OCI-LY7 (cell line): ENCODE data around the gene HRH2. TPM values are rescaled to one million over a fixed set of nuclear protein-coding genes. Genes with fewer than 3 reads are reported as not detected.

Experiments used
- BruUV-seq: library from RNA; stranded (reverse); fragments of 400-500 nt; replicated peaks from 2 replicates; lab custom pipeline; 2021; lab: Mats Ljungman, UMichigan
- CTCF ChIA-PET: fragments of 300-600 bp; sonication (Branson Sonifier 250); formaldehyde crosslinking; loops from one replicate; lab custom pipeline; 2022; ENCODE audit warnings: antibody characterized with exemption; ENCODE audit not compliant: unreplicated experiment; lab: Charles Lee
- POLR2A ChIA-PET: fragments of 300-600 bp; sonication (Branson Sonifier 250); formaldehyde crosslinking; loops from one replicate; lab custom pipeline; 2022; ENCODE audit warnings: antibody characterized with exemption; lab: Charles Lee
- DNase-seq: peaks from one replicate; pipeline ENCODE4 v3.0.0-alpha.2; 2015; ENCODE audit warnings: low spot score
- H2AFZ ChIP-seq: fragments of 200-600 bp; sonication (generic), shearing (Covaris generic); 2 replicates; pipeline ENCODE4 v1.6.1; 2014; ENCODE audit warnings: mild to moderate bottlenecking, antibody characterized with exemption, low read length, moderate library complexity
- H3K27ac ChIP-seq: fragments of 200-600 bp; sonication (generic); 2 replicates; pipeline ENCODE4 v1.5.1; 2014; ENCODE audit warnings: mixed run types, low read depth, mild to moderate bottlenecking, moderate library complexity, low read length, inconsistent platforms; ENCODE audit not compliant: poor library complexity, severe bottlenecking
- H3K36me3 ChIP-seq: fragments of 200-600 bp; sonication (generic); 2 replicates; pipeline ENCODE4 v1.6.1; 2014; ENCODE audit warnings: mild to moderate bottlenecking, antibody characterized with exemption, low read length, moderate library complexity, mixed read lengths; ENCODE audit not compliant: insufficient read depth
- H3K4me1 ChIP-seq: fragments of 200-600 bp; sonication (generic); 2 replicates; pipeline ENCODE4 v1.5.1; 2014; ENCODE audit warnings: mild to moderate bottlenecking, low read length; ENCODE audit not compliant: insufficient read depth, poor library complexity, severe bottlenecking
- H3K4me2 ChIP-seq: fragments of 200-600 bp; sonication (generic); 2 replicates; pipeline ENCODE4 v1.6.1; 2014; ENCODE audit warnings: mild to moderate bottlenecking, low read length
- H3K4me3 ChIP-seq: fragments of 200-600 bp; sonication (generic); 2 replicates; pipeline ENCODE4 v1.5.1; 2014; ENCODE audit warnings: mild to moderate bottlenecking, low read depth, low read length; ENCODE audit not compliant: poor library complexity, severe bottlenecking
- H3K79me2 ChIP-seq: fragments of 200-600 bp; sonication (generic); 2 replicates; pipeline ENCODE4 v1.6.1; 2016; ENCODE audit warnings: low read depth, mild to moderate bottlenecking, low read length, moderate library complexity, mixed read lengths; ENCODE audit not compliant: insufficient read depth
- H3K9me2 ChIP-seq: fragments of 200-600 bp; sonication (generic); 2 replicates; pipeline ENCODE4 v1.6.1; 2016; ENCODE audit warnings: mild to moderate bottlenecking, low read length, mixed read lengths; ENCODE audit not compliant: insufficient read depth
- H3K9me3 ChIP-seq: fragments of 200-600 bp; sonication (generic); 2 replicates; pipeline ENCODE4 v1.6.1; 2014; ENCODE audit warnings: mild to moderate bottlenecking, mixed run types, low read length, mixed read lengths
- H4K20me1 ChIP-seq: fragments of 200-600 bp; sonication (generic); 2 replicates; pipeline ENCODE4 v1.6.1; 2014; ENCODE audit warnings: mild to moderate bottlenecking, antibody characterized with exemption, low read length, moderate library complexity, mixed read lengths; ENCODE audit not compliant: insufficient read depth
- EZH2phosphoT487 ChIP-seq: fragments of 200-600 bp; sonication (generic); IDR thresholded peaks from 2 replicates; pipeline ENCODE4 v1.6.1; 2018; ENCODE audit warnings: low read depth, borderline replicate concordance, mild to moderate bottlenecking, mixed run types, antibody characterized with exemption, low read length, moderate library complexity, mixed read lengths
- intact Hi-C: fragments of 100-400 bp; cut with micrococcal nuclease; formaldehyde crosslinking; loops from one replicate; pipeline ENCODE4 v1.10.0; 2022; ENCODE audit not compliant: unreplicated experiment
- total RNA-seq, 2 experiments: library from RNA; depleted of rRNA in 1 of 2; stranded (reverse); fragments of >200 nt in 1 of 2; shearing (Covaris generic) in 1 of 2; gene quantifications; 2 replicates each; pipeline ENCODE4 v1.2.3, GENCODE V29; 2014 to 2022
- TF ChIP-seq, protein P1 (sequence below): fragments of 200-600 bp; sonication (generic); conservative IDR thresholded peaks from 2 replicates; pipeline ENCODE4 v1.5.1; 2014; ENCODE audit warnings: mild to moderate bottlenecking, antibody characterized with exemption, low read length, moderate library complexity, mixed read lengths

HRH2 gene
- total RNA-seq, 2 experiments from 2014 or later: not detected

DNA sequence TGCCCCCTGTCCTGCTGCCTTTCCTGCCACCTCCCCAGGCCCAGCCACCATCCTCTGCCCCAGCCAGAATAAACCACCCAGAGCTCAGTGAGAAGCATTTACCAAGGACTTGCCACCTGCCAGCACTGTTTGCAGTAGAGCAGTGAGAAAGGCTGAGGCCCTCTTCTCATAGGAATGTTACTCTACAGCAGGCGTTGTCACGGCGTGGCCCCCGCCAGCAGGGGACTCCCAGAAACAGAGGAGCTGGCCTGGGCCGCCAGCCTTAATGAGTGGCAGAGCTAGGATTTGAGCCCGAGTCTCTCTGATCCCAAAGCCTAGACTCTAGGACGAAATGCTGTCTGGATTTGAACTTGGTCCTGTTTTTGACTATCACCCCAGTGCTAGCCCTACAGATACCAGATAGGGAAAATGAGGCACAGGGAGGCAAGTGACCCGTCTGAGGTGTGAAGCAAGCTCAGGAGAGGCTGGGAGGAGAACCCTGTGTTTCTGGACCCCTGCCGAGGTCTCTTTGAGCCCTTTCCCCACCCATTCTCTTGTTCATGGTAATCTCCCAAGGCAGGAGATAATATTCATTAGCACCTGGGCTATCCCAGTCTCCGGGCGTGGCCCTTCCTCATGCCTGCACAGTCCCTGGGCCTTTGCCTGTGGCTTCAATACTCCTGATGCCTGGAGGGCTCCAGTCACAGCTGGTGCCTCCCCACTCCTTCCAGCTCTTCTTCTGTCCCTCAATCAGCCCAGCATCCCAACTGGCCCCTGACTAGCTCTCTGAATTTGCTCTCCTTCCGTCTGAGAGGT, 30.7 kb downstream of the HRH2 start:
- Histone ChIP-seq H3K4me3 (no peak overlapping the region), H4K20me1 (no peaks in the 10 kb centered on the region), H3K4me1 (no peaks in the 10 kb centered on the region), H2AFZ (no peak overlapping the region), H3K79me2 (no peaks in the 10 kb centered on the region), H3K27ac (no peak overlapping the region), H3K36me3 (no peaks in the 10 kb centered on the region), H3K4me2 (no peak overlapping the region), H3K9me2 (no peaks in the 10 kb centered on the region), H3K9me3 (no peaks in the 10 kb centered on the region)
- intact Hi-C loops: no loop called here
- TF ChIP-seq, protein P1, sequence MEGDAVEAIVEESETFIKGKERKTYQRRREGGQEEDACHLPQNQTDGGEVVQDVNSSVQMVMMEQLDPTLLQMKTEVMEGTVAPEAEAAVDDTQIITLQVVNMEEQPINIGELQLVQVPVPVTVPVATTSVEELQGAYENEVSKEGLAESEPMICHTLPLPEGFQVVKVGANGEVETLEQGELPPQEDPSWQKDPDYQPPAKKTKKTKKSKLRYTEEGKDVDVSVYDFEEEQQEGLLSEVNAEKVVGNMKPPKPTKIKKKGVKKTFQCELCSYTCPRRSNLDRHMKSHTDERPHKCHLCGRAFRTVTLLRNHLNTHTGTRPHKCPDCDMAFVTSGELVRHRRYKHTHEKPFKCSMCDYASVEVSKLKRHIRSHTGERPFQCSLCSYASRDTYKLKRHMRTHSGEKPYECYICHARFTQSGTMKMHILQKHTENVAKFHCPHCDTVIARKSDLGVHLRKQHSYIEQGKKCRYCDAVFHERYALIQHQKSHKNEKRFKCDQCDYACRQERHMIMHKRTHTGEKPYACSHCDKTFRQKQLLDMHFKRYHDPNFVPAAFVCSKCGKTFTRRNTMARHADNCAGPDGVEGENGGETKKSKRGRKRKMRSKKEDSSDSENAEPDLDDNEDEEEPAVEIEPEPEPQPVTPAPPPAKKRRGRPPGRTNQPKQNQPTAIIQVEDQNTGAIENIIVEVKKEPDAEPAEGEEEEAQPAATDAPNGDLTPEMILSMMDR: no peak
- no peak for TF ChIP-seq EZH2phosphoT487
- no peak for DNase-seq
- ChIA-PET POLR2A (interaction anchor here (1.4 kb wide), 1 partner anchor 13 kb away, joined by 6 read pairs; no protein-coding TSS in a partner anchor), CTCF (no interaction called here)
- no TSS peak for BruUV-seq

DNA sequence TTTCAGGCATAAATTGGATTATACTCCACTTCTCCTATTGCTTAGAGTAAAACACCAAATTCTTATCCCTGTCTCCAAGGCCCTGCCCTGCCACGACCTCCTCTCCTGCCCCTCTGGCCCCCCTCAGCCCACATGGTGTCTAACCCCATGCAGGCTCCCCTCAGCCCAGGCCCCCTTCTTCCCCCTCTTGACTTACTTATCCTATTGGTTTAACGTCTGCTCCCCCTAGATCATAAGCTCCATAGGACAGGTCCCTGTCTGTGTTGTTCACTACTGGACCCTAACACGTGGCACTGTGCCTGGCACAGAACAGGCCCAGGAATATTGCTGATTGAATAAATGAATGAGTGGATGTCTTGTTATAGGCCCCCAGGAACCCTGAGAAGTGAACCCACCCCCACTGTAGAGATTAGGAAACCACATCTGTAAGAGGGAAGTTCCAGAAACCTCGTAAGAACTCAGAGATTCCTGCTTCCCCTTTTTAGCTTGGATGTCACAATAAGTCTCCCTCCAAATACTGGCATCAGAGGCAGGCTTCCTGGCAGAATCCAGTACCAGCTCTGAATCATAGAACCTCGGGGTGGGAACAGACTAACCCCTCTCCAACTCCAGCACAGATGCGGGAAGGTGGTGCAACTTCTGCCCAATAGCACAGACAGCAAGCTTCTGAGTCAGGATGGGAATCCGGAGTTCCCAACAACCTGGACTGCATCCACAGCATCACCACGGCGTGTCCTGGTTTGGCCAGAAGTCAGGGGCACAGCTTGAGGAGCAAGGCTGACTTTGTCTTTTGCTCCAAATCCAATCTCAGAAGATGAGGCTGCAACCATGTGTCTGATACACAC, 31.5 kb downstream of the HRH2 start:
- no peaks in the 10 kb centered on the region for H3K36me3 ChIP-seq
- no TSS peak for BruUV-seq
- no peaks in the 10 kb centered on the region for H3K79me2 ChIP-seq
- H4K20me1 ChIP-seq: no peaks in the 10 kb centered on the region
- H3K9me3 ChIP-seq: no peaks in the 10 kb centered on the region
- ChIA-PET CTCF (interaction anchor here (0.7 kb wide), 1 partner anchor 197 kb away, joined by 6 read pairs; no protein-coding TSS in a partner anchor), POLR2A (interaction anchor here (1.4 kb wide), 1 partner anchor 12 kb away, joined by 6 read pairs; no protein-coding TSS in a partner anchor)
- H3K4me2 ChIP-seq: no peak overlapping the region
- H3K4me1 ChIP-seq: no peaks in the 10 kb centered on the region
- no peak for TF ChIP-seq EZH2phosphoT487
- TF ChIP-seq, protein P1: no peak
- H3K27ac ChIP-seq: no peak overlapping the region
- H3K4me3 ChIP-seq: no peak overlapping the region
- intact Hi-C loops: no loop called here
- DNase-seq: no peak
- no peaks in the 10 kb centered on the region for H3K9me2 ChIP-seq
- no peak overlapping the region for H2AFZ ChIP-seq
